HG02588 (cell line): ENCODE data around the gene FAM117B.
"Not testable (repeated sequence)": the region's sequence is repeated elsewhere in the genome, so short reads cannot be mapped to it uniquely, and the experiment has no call there.

Source experiments
- ATAC-seq: cut with Tn5 transposase; IDR thresholded peaks from one replicate; pipeline ENCODE4 v1.9.1; 2021; ENCODE audit warnings: mild to moderate bottlenecking, moderate library complexity; ENCODE audit not compliant: unreplicated experiment

Gene FAM117B

DNA sequence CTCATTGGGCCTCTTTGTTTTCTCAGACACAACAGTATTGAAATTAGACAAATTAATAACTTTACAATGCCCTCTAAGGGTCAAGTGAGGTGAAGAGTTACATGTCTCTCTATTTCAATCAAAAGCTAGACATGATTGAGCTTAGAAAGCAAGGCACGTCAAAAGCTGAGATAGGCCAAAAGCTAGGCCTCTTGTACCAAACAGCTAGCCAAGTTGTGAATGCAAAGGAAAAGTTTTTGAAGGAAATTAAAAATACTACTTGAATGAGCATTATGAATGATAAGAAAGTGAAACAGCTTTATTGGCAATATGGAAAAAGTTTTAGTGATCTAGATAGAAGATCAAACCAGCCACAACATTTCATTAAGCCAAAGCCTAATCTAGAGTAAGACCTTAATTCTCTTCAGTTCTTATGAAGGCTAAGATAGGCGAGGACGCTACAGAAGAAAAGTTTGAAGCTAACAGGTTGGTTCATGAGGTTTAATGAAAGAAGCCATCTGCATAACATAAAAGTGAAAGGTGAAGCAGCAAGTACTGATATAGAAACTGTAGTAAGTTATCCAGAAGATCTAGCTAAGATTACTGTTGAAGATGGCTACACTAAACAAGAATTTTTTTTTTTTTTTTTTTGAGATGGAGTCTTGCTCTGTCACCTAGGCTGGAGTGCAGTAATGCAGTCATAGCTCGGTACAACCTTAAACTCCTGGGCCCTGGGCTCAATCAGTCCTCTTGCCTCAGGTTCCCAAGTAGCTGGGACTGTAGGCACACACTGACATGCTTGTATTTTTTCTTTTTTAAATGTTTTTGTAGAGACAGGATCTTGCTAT, 65.5 kb downstream of the FAM117B start:
- ATAC-seq: no peak

DNA sequence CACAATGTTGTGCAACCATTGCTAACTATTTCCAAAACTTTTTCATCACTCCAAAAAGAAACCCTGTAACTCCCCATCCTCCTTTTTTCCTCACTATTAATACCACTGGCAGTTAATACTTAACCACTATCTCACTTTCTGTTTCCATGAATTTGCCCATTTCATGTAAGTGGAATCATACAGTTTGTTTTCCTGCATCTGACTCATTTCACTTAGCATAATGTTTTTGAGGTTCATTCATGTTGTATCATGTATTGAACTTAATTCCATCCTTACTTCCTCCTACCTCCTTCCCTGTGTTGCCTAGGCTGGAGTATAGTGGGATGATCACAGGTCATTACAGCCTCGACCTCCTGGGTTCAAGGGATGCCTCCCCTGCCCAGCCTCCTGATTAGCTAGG, 68.3 kb downstream of the FAM117B start:
- ATAC-seq: no peak

DNA sequence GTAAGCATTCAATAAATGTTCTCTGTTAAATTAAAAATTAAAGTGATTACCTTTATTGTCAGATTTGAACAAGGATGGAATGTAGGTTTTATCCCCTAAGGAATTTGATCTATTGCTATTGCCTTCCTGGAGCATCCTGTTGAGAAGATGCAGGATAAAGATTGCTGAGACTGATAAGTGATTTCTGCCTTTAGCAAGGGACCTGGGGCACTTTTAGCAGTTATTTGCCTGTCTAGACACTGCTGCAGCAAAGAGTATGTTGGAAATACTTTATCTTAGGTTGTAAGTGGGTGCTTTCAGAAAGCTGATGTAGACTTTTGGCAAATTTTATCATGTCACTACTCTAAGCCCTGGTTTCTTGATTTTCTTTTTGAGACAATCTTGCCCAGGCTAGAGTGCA, 69.5 kb downstream of the FAM117B start:
- ATAC-seq: no peak

DNA sequence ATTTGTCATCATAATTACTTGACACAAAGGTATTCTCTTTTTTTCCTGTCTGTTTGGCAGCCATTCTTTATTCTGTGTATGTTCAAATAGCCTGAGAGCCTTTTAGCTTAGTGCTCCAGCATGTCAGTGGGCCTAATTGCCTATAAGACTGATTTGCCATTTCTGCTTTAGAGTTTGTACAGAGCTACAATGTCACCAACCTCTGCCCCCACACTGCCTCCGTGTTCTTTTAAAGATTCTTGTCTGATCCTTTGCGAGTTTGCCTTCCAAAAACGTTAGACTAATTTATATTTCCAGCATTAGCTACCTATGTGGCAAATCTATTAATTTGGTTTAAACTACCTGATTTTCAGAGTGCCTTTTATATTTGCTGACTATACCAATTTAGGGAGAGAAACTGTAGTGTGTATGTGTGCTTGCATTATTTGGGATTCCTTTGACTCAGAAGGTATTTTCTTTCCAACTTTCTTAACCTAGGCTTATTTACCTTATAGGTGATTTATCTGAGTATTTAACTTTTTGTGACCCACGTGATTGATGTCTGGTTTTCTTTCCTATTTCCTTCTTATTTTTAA, 70.8 kb downstream of the FAM117B start:
- ATAC-seq: no peak

DNA sequence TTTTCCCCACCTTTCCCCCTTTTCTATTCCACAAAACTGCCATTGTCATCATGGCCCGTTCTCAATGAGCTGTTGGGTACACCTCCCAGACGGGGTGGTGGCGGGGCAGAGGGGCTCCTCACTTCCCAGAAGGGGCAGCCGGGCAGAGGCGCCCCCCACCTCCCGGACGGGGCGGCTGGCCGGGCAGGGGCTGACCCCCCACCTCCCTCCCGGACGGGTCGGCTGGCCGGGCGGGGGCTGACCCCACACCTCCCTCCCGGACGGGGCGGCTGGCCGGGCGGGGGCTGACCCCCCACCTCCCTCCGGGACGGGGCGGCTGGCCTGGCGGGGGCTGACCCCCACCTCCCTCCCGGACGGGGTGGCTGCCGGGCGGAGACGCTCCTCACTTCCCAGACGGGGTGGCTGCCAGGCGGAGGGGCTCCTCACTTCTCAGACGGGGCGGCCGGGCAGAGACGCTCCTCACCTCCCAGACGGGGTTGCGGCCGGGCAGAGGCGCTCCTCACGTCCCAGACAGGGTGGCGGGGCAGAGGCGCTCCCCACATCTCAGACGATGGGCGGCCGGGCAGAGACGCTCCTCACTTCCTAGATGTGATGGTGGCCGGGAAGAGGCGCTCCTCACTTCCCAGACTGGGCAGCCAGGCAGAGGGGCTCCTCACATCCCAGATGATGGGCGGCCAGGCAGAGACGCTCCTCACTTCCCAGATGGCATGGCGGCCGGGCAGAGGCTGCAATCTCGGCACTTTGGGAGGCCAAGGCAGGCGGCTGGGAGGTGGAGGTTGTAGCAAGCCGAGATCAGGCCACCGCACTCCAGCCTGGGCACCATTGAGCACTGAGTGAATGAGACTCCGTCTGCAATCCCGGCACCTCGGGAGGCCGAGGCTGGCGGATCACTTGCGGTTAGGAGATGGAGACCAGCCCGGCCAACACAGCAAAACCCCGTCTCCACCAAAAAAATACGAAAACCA, 80.5 kb downstream of the FAM117B start:
- not testable (repeated sequence) for ATAC-seq

DNA sequence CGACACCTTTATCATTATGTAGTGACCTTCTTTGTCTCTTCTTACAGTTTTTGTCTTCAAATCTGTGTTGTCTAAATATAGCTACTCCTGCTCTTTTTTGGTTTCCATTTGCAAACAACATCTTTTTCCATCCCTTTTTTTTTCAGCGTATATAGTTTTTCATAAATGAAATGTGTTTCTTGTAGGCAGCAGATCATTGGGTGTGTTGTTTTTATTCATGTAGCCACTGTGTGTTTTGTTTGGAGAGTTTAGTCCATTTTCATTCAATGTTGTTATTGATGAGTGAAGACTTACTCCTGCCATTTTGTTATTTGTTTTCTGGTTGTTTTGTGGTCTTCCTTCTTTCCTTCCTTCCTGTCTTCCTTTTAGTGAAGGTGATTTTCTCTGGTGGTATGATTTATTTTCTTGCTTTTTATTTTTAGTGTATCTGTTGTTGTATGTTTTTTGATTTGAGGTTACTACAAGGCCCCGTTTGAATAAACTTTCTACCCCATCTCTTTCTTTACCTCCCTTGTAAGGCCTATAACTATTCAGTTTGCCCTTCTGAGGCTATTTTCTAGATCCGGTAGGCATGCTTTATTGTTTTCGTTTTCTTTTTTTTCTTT, 81.4 kb downstream of the FAM117B start:
- no peak for ATAC-seq

DNA sequence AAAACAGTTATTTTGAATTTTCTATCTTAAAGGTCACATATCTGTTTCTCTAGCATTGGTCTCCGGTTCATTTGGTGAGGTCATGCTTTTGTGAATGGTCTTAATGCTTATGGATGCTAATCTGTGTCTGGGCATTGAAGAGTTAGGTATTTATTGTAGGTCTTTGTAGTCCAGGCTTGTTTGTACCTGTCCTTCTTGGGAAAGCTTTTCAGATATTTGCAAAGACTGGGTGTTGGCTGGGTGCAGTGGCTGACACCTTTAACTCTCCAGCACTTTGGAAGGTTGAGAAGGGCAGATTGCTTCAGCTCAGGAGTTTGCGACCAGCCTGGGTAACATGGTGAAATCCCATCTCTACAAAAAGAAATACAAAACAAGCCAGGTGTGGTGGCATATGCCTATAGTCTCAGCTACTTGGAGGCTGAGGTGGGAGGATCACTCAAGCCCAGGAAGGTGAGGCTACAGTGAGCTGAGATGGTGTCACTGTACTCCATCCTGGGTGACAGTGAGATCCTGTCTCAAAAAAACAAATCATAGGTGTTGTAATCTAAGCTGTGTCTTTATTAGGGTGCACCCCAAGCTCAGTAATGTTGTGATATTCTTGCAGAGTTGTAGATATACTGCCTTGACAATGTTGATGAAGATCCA, 82.3 kb downstream of the FAM117B start:
- no peak for ATAC-seq

DNA sequence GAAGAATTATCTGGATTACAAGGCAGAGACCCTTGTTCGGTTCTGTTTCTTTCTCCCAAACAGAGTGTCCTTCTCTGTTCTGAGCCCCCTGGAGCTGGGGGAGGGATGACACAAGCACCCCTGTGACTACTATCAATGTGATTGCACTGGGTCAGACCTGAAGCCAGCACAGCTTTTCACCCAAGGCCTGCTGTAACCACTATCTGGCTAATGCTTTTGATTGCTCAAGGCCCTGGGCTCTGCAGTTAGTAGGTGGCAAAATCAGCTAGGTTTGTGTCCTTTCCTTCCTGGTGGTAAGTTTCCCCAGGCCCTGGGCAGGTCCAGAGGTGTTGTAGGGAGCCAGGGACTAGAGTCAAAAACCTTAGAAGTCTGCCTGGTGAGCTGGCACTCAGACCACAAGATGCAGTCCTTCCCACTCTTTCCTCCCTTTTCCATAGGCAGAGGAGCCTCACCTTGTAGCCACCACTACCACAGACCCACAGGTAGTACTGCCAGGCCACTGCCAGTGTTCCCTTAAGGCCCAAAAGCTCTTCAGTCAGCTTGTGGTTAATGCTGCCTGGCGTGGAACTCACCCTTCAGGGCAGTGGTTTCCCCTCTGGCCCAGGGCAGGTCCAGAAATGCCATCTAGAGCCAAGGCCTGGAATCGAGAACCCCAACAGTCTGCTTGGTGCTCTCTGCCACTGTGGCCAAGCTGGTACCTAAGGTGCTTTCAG, 83.0 kb downstream of the FAM117B start:
- ATAC-seq: no peak

DNA sequence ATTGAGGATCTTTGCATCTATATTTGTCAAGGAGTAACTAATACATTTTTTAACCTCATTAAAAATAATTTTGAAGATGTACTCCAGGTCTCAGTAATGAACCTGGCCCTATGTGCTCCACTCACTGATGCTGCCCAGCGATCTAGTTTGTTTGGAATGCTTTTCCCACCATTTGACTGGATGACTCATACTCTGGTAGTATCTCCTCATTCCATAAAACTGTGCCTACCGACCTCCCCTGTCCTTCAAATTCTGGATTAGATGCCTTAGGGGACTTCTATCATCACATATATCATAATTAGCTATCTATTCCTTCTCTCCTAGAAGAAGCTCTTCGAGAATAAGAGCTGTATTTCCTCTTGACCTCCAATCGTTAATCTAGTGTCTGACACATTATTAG, 83.8 kb downstream of the FAM117B start:
- no peak for ATAC-seq

DNA sequence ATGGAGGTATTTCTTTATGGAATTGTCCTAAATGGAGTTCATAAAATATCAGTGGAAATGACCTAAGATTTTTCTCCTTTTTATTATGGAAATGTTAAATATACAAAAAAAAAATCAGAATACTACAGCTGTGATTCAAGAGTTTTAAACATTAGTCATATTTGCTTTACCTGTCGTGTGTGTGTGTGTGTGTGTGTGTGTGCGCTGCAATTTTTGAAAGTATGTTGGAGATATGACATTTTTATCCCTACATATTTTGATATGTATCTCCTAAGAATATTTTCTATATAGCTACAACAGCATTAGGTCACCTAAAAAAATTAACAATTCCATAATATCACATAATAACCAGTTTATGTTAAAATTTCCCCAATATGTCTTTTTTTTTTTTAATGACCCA, 85.5 kb downstream of the FAM117B start:
- no peak for ATAC-seq

DNA sequence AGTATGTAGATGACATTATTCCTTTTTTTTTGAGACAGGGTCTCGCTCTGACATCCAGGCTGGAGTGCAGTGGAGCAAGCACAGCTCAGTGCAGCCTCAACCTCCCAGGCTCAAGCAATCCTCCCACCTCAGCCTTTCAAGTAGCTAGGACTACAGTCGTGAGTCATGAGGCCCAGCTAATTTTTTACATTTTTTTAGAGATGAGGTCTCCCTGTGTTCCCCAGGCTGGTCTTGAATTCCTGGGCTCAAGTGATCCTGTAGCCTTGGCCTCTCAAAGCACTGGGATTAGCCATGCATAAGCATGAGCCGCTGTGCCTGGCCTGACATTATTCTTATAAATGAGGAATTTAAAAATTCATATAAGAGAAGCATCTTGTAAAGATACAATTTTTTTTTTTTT, 86.9 kb downstream of the FAM117B start:
- no peak for ATAC-seq

DNA sequence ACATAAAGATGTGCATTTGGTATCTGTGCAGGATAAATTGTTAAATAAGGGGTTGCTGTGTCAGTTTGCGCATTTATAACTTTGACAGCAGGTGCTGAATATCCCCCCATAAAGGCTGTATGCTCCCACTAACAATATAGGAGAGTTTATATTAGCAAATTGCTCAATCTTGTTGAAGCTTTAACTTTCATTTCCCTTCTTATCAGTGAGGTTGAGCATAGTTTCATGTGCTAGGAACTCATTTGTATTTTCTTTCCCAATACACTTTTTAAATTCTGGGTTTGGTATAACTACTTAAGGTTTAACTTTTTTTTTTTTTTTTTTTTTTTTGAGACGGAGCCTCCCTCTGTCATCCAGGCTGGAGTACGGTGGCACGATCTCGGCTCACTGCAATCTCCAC, 89.0 kb downstream of the FAM117B start:
- ATAC-seq: no peak

DNA sequence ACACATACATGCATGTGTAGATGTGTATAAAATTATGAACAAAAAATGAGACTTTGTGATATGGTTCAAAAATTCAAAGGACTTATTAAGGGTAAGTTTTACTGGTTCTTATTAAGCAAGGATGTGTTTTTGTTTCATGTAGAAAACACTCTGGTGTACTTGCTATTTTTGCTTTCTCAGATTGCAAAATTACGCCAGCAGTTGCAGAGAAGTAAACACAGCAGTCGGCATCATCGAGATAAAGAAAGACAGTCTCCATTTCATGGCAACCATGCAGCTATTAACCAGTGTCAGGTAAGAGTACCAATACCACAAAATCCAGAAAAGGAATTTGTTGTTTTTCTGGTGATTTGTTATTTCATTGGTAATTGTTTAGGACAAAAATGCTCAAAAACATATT, 91.3 kb downstream of the FAM117B start:
- ATAC-seq: no peak

DNA sequence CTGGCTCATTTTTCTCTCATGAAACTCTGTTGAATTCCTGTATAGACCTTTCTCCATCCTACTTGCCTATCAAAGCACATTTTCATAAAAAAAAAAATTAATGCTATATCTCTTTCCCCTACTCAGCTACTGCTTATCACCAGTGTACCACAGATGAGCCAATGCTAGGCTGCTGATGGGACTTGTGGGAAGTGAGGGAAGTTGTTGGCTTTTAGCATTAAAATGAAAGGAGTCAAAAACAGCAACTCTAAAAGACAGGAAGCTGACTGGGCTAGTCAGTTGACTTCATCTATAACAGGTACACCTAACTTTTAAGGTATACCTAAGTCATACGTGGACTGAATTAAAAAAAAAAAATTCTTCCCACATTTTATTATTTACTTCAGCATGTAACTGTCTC, 102.1 kb downstream of the FAM117B start:
- no peak for ATAC-seq

DNA sequence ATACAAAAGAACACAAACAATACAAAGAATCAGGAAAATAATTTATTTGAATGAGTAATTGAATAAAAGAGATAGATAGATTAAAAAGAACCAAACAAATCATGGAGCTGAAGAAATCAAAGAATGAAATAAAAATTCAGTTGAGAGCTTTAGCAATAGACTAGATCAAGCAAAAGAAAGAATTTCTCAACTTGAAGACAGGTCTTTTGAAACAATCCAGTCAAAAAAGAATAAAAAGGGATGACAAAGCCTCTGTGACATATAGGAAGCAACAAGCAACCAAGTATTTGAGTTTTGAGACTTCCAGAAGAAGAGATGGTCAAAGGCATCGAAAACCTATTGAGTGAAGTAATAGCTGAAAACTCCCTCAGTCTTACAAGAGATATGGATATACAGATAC, 108.8 kb downstream of the FAM117B start:
- no peak for ATAC-seq

DNA sequence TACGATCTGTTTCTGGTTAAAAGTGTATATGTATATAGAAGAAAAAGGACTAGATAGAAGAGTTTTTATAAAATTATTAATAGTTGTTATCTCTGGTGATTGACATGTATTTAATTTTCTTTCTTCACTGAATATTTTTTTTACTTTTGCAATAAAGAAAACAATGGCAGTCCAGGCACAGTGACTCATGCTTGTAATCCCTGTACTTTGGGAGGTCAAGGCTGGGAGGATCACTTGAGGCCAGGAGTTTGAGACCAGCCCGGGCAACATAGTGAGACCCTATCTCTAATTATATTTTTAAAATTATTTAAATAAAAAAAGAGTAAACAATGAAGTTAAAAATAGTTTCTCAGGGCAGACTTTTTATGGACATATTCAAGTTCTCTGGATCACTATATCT, 114.7 kb downstream of the FAM117B start:
- ATAC-seq: no peak

DNA sequence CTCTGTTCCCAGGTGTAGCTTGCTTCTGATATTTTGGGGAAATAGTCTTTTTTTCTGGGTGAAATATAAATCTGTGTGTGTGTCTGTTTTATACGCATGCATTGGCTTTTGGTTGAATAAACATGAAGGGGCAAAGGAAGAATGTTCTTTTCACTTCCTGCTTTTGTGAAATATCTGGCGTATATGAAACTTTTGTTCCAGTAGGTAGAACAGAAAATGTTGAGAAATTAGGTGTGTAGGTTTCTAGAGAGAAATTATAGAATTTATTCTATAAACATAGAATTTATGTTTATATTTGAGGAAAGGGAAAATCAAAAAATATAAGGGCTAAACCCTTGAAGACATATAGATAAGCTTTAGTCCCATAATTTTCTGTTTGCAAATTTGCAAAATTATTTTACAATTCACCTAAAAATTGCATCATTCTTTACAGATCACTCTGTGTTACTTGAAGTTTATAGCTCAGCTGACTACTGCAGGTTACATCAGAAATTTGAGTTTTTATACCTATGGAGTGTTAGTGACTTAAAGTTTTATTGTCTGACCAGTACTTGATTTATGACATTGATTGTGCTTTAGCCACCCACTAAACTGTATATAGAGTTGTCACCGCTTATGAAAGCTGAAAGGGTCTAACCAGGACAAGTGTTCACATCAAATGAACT, 116.1 kb downstream of the FAM117B start:
- no peak for ATAC-seq

DNA sequence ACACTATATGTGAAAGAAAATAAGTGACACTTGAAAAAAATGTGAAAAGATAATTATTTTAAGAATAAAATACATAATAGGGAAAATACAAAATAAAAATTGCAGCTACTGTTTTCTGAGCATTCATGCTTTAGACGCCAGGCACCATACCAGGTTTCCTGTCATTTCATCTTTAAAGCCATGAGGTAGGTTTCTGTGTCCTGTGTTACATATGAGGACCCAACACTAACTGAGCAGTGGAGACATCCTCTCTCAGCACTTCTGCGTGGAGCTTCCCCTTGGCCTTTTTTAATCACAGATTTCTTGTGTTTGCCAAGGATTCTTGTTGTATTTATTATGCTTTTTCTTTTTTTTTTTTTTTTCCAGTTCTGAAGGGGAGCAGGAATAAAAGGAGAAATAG, 117.3 kb downstream of the FAM117B start:
- no peak for ATAC-seq

DNA sequence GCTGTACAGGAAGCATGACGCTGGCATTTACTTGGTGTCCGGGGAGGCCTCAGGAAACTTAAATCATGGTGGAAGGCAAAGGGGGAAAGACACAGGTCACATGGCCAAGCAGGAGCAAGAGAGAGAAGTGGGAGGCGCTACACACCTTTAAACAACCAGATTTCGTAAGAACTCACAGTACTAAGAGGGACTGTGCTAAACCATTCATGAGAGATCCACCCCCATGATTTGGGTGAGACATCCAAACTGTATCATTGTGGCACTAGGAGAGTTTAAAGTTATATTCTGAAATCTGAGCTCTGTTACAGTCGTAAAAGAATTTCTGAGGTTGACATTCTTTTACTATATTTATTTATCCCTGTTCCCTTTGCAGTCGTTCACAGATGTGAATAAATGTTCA, 120.2 kb downstream of the FAM117B start:
- ATAC-seq: no peak

DNA sequence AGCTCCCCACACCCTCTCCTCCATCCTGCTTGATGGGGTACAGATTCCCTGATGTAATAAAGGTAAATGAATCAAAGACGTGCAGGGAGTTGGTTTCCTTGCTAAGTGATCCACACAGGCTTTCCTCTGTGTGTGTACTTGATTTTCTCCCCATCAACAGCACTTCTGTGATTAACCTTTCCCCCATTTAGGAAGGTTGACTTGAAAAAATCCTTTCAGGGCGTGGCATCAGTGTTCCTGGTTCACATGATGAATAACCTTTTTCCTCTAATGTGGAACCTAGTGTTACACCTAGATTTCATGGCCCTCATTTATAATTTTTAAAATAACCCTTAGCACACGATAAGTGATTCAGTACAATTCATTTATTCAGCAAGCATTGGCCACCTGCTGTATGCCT, 121.8 kb downstream of the FAM117B start:
- no peak for ATAC-seq
